Measurements from ENCODE around the gene TMTC2. TPM values are rescaled to one million over a fixed set of nuclear protein-coding genes. Genes with fewer than 3 reads are reported as not detected.

TMTC2 gene
- total and polyA plus RNA-seq, 3 experiments from 2014 or later = 0.13 to 2.5 (median 2.2) TPM

GRCh38 chr12:82994117-82994516, 307.4 kb downstream of the TMTC2 start:
- Mint-ChIP-seq H3K4me1 (no peaks in the 10 kb centered on the region), H3K36me3 (peaks cover 0 to 5% (median 4%) of the 10 kb centered on the region in 3 donors), H3K4me3 (no peak overlapping the region), H3K27ac (no peak overlapping the region), H3K27me3 (no peaks in the 10 kb centered on the region), H3K9me3 (no peaks in the 10 kb centered on the region)
- H3K36me3 ChIP-seq (ENCODE audit: insufficient read depth, low read length) = no peaks in the 10 kb centered on the region
- H3K4me1 ChIP-seq (ENCODE audit: insufficient read depth, low read length) = no peaks in the 10 kb centered on the region
- H3K27me3 ChIP-seq (ENCODE audit: insufficient read depth, low read length, poor library complexity, severe bottlenecking) = no peaks in the 10 kb centered on the region
- H3K4me3 ChIP-seq (ENCODE audit: low read length) = no peak overlapping the region
- DNase-seq = no peak
- no peaks in the 10 kb centered on the region for H3K9me3 ChIP-seq (ENCODE audit: low read length)
- ChIA-PET CTCF (interaction anchor here (0.9 kb wide), 1 partner anchor 9 kb away, joined by 4 read pairs; no protein-coding TSS in a partner anchor), POLR2A (no interaction called here)
- no peak overlapping the region for H3K27ac ChIP-seq (ENCODE audit: low read depth, low read length)

DNA sequence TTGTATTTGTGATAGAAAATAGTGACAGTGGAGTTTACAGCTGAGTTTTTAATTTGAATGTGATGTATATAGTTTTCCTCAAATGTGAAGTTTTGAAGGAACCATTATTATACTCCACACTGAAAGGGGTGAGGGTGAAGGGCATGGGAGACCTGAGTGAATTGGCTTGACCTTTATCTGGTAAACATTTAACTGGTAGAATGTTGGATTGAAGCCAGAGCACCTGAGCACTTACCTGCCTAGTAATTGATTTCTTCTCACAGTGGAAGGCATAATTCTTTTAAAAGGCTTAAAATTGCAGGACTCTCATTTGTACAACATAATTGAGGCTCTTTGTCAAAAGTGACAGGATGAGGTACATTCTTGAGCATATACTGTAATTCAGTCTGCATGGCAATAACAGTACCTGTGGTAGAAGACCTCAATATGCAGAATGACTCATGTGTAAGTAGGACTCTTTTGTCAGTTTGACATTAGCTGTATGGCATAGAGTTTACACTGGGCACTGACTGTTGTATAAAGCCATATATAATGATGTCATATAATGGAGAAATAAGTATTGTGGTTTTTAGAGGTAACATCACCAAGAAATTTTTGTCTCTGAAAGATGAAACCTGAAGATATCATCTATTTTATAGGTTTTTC, 309.6 kb downstream of the TMTC2 start:
- peaks cover 0 to 2% (median 0%) of the 10 kb centered on the region in 5 donors for H3K9me3 Mint-ChIP-seq

DNA sequence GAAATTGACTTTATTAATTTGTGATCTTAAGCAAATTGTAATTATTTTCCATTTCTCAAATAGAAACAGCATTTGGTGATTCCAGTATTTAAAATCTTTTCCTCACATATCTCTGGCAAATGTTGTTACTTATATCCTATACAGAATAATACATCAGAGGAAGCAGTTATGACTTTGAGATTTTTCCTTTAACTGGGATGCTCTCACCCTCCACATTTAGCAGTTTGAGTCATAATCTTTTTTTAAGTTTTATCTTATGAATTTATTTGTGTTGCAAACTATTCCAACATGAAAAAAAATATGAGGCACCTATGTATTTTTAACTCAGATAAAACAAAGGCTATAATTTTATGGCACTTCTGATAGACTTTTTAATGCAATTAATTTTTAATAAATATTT, 311.8 kb downstream of the TMTC2 start:
- Mint-ChIP-seq H3K27me3 (no peaks in the 10 kb centered on the region), H3K27ac (no peak overlapping the region), H3K4me3 (no peak overlapping the region), H3K36me3 (peaks cover 0 to 16% (median 8%) of the 10 kb centered on the region in 3 donors), H3K9me3 (peaks cover 0 to 2% (median 0%) of the 10 kb centered on the region in 5 donors), H3K4me1 (no peaks in the 10 kb centered on the region)
- no peak overlapping the region for H3K27ac ChIP-seq (ENCODE audit: low read depth, low read length)
- H3K36me3 ChIP-seq (ENCODE audit: insufficient read depth, low read length) = no peaks in the 10 kb centered on the region
- no peak overlapping the region for H3K4me3 ChIP-seq (ENCODE audit: low read length)
- ChIA-PET CTCF (no interaction called here), POLR2A (no interaction called here)
- H3K9me3 ChIP-seq (ENCODE audit: low read length) = no peaks in the 10 kb centered on the region
- H3K4me1 ChIP-seq (ENCODE audit: insufficient read depth, low read length) = no peaks in the 10 kb centered on the region
- DNase-seq = no peak
- no peaks in the 10 kb centered on the region for H3K27me3 ChIP-seq (ENCODE audit: insufficient read depth, low read length, poor library complexity, severe bottlenecking)

More for the DNA sequence above, 309.6 kb downstream of the TMTC2 start:
- CTCF ChIA-PET = no interaction called here
- no peaks in the 10 kb centered on the region for H3K4me1 ChIP-seq (ENCODE audit: insufficient read depth, low read length)
- H3K27me3 ChIP-seq (ENCODE audit: insufficient read depth, low read length, poor library complexity, severe bottlenecking) = no peaks in the 10 kb centered on the region
- Mint-ChIP-seq H3K4me1 (no peaks in the 10 kb centered on the region), H3K27me3 (no peaks in the 10 kb centered on the region), H3K4me3 (no peak overlapping the region), H3K27ac (no peak overlapping the region), H3K36me3 (peaks cover 0 to 17% (median 4%) of the 10 kb centered on the region in 3 donors)
- no peak overlapping the region for H3K4me3 ChIP-seq (ENCODE audit: low read length)
- H3K9me3 ChIP-seq (ENCODE audit: low read length) = no peaks in the 10 kb centered on the region
- POLR2A ChIA-PET = no interaction called here
- no peak overlapping the region for H3K27ac ChIP-seq (ENCODE audit: low read depth, low read length)
- no peaks in the 10 kb centered on the region for H3K36me3 ChIP-seq (ENCODE audit: insufficient read depth, low read length)
- no peak for DNase-seq

DNA sequence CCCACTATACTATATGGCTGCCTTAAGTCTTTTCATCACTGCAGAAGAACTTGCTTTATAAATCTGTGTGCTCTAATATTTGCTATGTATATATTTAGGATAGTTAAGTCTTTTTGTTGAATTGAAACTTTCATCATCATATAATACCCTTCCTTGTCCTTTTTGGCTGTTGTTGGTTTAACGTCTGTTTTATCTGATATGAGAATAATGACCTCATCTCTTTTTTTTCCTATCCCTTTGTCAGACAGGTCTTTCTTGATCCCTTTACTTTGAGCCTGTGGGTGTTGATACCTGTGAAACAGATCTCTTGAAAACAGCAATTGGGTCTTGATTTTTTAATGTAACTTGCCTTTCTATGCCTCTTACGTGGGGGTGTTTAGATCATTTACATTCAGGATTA, 316.3 kb downstream of the TMTC2 start:
- no peaks in the 10 kb centered on the region for H3K27me3 ChIP-seq (ENCODE audit: insufficient read depth, low read length, poor library complexity, severe bottlenecking)
- no peaks in the 10 kb centered on the region for H3K27me3 Mint-ChIP-seq
- H3K4me1 ChIP-seq (ENCODE audit: insufficient read depth, low read length) = no peaks in the 10 kb centered on the region
- H3K36me3 ChIP-seq (ENCODE audit: insufficient read depth, low read length) = no peaks in the 10 kb centered on the region
- H3K9me3 ChIP-seq (ENCODE audit: low read length) = no peaks in the 10 kb centered on the region
- CTCF ChIA-PET = no interaction called here
- POLR2A ChIA-PET = no interaction called here
- no peaks in the 10 kb centered on the region for H3K4me1 Mint-ChIP-seq
- H3K27ac Mint-ChIP-seq = no peak overlapping the region
- no peak overlapping the region for H3K27ac ChIP-seq (ENCODE audit: low read depth, low read length)
- peaks cover under 1 to 30% (median 6%) of the 10 kb centered on the region in 3 donors for H3K36me3 Mint-ChIP-seq
- DNase-seq = no peak
- H3K4me3 ChIP-seq (ENCODE audit: low read length) = no peak overlapping the region
- H3K4me3 Mint-ChIP-seq = no peak overlapping the region
- H3K9me3 Mint-ChIP-seq = peaks cover 0 to 6% (median 4%) of the 10 kb centered on the region in 5 donors

GRCh38 chr12:83005534-83006197, 319.0 kb downstream of the TMTC2 start:
- H3K4me1 Mint-ChIP-seq = no peaks in the 10 kb centered on the region
- ChIA-PET POLR2A (no interaction called here), CTCF (no interaction called here)
- H3K4me1 ChIP-seq (ENCODE audit: insufficient read depth, low read length) = no peaks in the 10 kb centered on the region
- no peaks in the 10 kb centered on the region for H3K27me3 Mint-ChIP-seq
- H3K9me3 Mint-ChIP-seq = peaks cover 13 to 29% (median 19%) of the 10 kb centered on the region in 5 donors
- H3K4me3 Mint-ChIP-seq = no peak overlapping the region
- no peaks in the 10 kb centered on the region for H3K9me3 ChIP-seq (ENCODE audit: low read length)
- no peak for DNase-seq
- no peak overlapping the region for H3K4me3 ChIP-seq (ENCODE audit: low read length)
- no peak overlapping the region for H3K27ac Mint-ChIP-seq
- no peaks in the 10 kb centered on the region for H3K27me3 ChIP-seq (ENCODE audit: insufficient read depth, low read length, poor library complexity, severe bottlenecking)
- H3K27ac ChIP-seq (ENCODE audit: low read depth, low read length) = no peak overlapping the region
- peaks cover 18 to 47% (median 20%) of the 10 kb centered on the region in 3 donors for H3K36me3 Mint-ChIP-seq
- no peaks in the 10 kb centered on the region for H3K36me3 ChIP-seq (ENCODE audit: insufficient read depth, low read length)

DNA sequence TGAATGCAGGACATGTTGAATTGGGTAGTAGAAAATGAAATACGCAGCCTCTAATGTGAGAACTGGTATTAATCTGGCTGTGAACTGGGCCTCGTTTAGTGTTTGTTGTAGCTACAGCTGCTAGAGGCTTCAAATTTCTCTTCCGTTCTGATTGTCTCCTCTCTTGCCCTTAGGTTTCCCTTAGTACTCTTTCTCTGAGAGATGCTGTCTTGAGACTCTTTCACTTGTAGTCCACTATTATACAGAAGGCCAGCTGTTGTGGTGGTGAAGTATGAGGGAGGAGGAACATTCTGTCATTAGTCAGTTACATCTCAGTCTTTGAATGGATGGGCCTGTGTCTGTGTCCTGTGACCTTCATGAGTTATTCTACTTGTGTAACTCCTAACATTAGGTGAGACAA, 322.0 kb downstream of the TMTC2 start:
- ChIA-PET POLR2A (no interaction called here), CTCF (interaction anchor here (1.4 kb wide), 1 partner anchor 66 kb away, joined by 3 read pairs; no protein-coding TSS in a partner anchor)
- H3K4me1 Mint-ChIP-seq = no peaks in the 10 kb centered on the region
- H3K9me3 Mint-ChIP-seq = peaks cover 16 to 35% (median 20%) of the 10 kb centered on the region in 5 donors
- H3K27me3 Mint-ChIP-seq = no peaks in the 10 kb centered on the region
- no peaks in the 10 kb centered on the region for H3K27me3 ChIP-seq (ENCODE audit: insufficient read depth, low read length, poor library complexity, severe bottlenecking)
- no peaks in the 10 kb centered on the region for H3K36me3 ChIP-seq (ENCODE audit: insufficient read depth, low read length)
- no peak overlapping the region for H3K27ac ChIP-seq (ENCODE audit: low read depth, low read length)
- no peaks in the 10 kb centered on the region for H3K9me3 ChIP-seq (ENCODE audit: low read length)
- no peak overlapping the region for H3K4me3 Mint-ChIP-seq
- no peak overlapping the region for H3K4me3 ChIP-seq (ENCODE audit: low read length)
- no peaks in the 10 kb centered on the region for H3K4me1 ChIP-seq (ENCODE audit: insufficient read depth, low read length)
- no peak for DNase-seq
- no peak overlapping the region for H3K27ac Mint-ChIP-seq
- H3K36me3 Mint-ChIP-seq = peaks cover 16 to 49% (median 20%) of the 10 kb centered on the region in 3 donors

DNA sequence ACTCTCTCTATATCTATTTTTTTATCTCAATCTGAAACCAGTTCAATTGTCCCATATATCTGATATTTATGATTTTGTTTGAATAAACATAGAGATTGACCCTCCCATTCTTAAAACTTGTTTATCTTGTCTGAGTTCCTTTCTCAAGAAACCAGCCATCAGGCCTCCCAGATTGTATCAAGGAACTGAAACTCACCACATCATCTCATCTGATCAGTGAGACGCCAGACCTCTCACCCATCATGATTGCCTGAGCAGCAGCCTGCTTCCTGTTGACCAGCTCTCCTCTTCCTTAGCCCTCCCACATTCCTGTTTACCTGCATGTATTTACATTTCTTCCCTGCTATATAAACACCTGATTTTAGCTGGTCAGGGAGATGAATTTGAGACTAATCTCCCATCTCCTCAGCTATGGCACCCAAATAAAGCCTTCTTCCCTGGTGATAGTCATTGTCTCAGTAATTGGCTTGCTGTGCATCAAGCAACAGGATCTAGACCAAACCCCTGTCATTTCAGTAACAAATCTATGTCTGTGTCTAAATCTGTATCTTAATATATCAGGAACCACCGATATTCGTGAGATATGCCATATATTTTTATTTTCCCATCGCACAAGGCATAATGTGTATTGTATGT, 323.6 kb downstream of the TMTC2 start:
- no peaks in the 10 kb centered on the region for H3K27me3 ChIP-seq (ENCODE audit: insufficient read depth, low read length, poor library complexity, severe bottlenecking)
- H3K27me3 Mint-ChIP-seq = no peaks in the 10 kb centered on the region
- ChIA-PET POLR2A (no interaction called here), CTCF (no interaction called here)
- no peak for DNase-seq
- H3K27ac ChIP-seq (ENCODE audit: low read depth, low read length) = no peak overlapping the region
- no peaks in the 10 kb centered on the region for H3K36me3 ChIP-seq (ENCODE audit: insufficient read depth, low read length)
- no peaks in the 10 kb centered on the region for H3K9me3 ChIP-seq (ENCODE audit: low read length)
- peaks cover 16 to 49% (median 20%) of the 10 kb centered on the region in 3 donors for H3K36me3 Mint-ChIP-seq
- no peak overlapping the region for H3K4me3 Mint-ChIP-seq
- no peak overlapping the region for H3K4me3 ChIP-seq (ENCODE audit: low read length)
- peaks cover 16 to 35% (median 20%) of the 10 kb centered on the region in 5 donors for H3K9me3 Mint-ChIP-seq
- no peaks in the 10 kb centered on the region for H3K4me1 ChIP-seq (ENCODE audit: insufficient read depth, low read length)
- no peaks in the 10 kb centered on the region for H3K4me1 Mint-ChIP-seq
- H3K27ac Mint-ChIP-seq = no peak overlapping the region
